Astrocyte (in vitro differentiated cells and primary cell): ENCODE measurements around the gene MAS1. TPM values are rescaled to one million over a fixed set of nuclear protein-coding genes. Genes with fewer than 3 reads are reported as not detected.

ENCODE experiments used
- DNase-seq: peaks from one replicate; pipeline ENCODE4 v3.0.0-alpha.2; 2010; ENCODE audit warnings: low read depth
- FAIRE-seq: peaks from 2 replicates; lab custom pipeline; 2011; peaks lifted over from hg19 to GRCh38; lab: Jason Lieb, UNC
- H2AFZ ChIP-seq: 2 replicates; pipeline ENCODE4 v1.6.0; 2012; ENCODE audit warnings: low read depth, low read length, inconsistent platforms
- H3K27ac ChIP-seq: 2 replicates; pipeline ENCODE4 v1.5.1; 2011; ENCODE audit warnings: low read depth, low read length, inconsistent platforms
- H3K27me3 ChIP-seq: 2 replicates; pipeline ENCODE4 v1.6.0; 2011; ENCODE audit warnings: low read length, inconsistent platforms; ENCODE audit not compliant: insufficient read depth
- H3K36me3 ChIP-seq: 2 replicates; pipeline ENCODE4 v1.5.1; 2011; ENCODE audit warnings: low read length, inconsistent platforms; ENCODE audit not compliant: insufficient read depth
- H3K4me1 ChIP-seq: 2 replicates; pipeline ENCODE4 v1.5.1; 2011; ENCODE audit warnings: low read length, inconsistent platforms; ENCODE audit not compliant: insufficient read depth
- H3K4me2 ChIP-seq: 2 replicates; pipeline ENCODE4 v1.6.0; 2012; ENCODE audit warnings: low read length, inconsistent platforms
- H3K4me3 ChIP-seq: 2 replicates; pipeline ENCODE4 v1.5.1; 2011; ENCODE audit warnings: low read depth, mild to moderate bottlenecking, low read length, inconsistent platforms; ENCODE audit not compliant: insufficient read depth
- H3K79me2 ChIP-seq: 2 replicates; pipeline ENCODE4 v1.6.0; 2012; ENCODE audit warnings: mild to moderate bottlenecking, low read length, inconsistent platforms; ENCODE audit not compliant: insufficient read depth
- H3K9ac ChIP-seq: 2 replicates; pipeline ENCODE4 v1.6.0; 2012; ENCODE audit warnings: mild to moderate bottlenecking, low read length, inconsistent platforms
- H3K9me3 ChIP-seq: 2 replicates; pipeline ENCODE4 v1.5.1; 2012; ENCODE audit warnings: low read depth, mild to moderate bottlenecking, low read length, inconsistent platforms; ENCODE audit not compliant: insufficient read depth
- H4K20me1 ChIP-seq: 2 replicates; pipeline ENCODE4 v1.6.0; 2012; ENCODE audit warnings: low read length, inconsistent platforms; ENCODE audit not compliant: insufficient read depth
- H3K27ac Mint-ChIP-seq: one replicate; pipeline ENCODE4 v1.8.0; 2021; ENCODE audit warnings: mild to moderate bottlenecking, mixed read lengths; ENCODE audit not compliant: unreplicated experiment
- H3K27me3 Mint-ChIP-seq: one replicate; pipeline ENCODE4 v1.8.0; 2021; ENCODE audit warnings: low read depth, mixed read lengths; ENCODE audit not compliant: unreplicated experiment
- H3K36me3 Mint-ChIP-seq: one replicate; pipeline ENCODE4 v1.8.0; 2021; ENCODE audit warnings: low read depth, mixed read lengths; ENCODE audit not compliant: unreplicated experiment
- H3K4me1 Mint-ChIP-seq: one replicate; pipeline ENCODE4 v1.8.0; 2021; ENCODE audit warnings: low read depth, mixed read lengths; ENCODE audit not compliant: unreplicated experiment
- H3K4me3 Mint-ChIP-seq: one replicate; pipeline ENCODE4 v1.8.0; 2021; ENCODE audit warnings: mild to moderate bottlenecking, moderate library complexity, mixed read lengths; ENCODE audit not compliant: unreplicated experiment
- H3K9me3 Mint-ChIP-seq: one replicate; pipeline ENCODE4 v1.8.0; 2021; ENCODE audit warnings: mild to moderate bottlenecking, mixed read lengths; ENCODE audit not compliant: unreplicated experiment
- CTCF ChIP-seq: IDR thresholded peaks from 2 replicates; pipeline ENCODE4 v1.5.1; 2011; ENCODE audit warnings: low read depth, mild to moderate bottlenecking, inconsistent platforms, low read length, moderate library complexity; ENCODE audit not compliant: insufficient read depth
- EZH2 ChIP-seq: IDR thresholded peaks from 2 replicates; pipeline ENCODE4 v1.6.1; 2012; ENCODE audit warnings: mild to moderate bottlenecking, low read length, inconsistent platforms; ENCODE audit not compliant: insufficient read depth
- total RNA-seq: library from RNA; stranded (reverse); gene quantifications from 2 replicates; pipeline ENCODE4 v1.2.1, GENCODE V29; 2021

Gene MAS1
- total RNA-seq, 1 donor from 2014 or later = not detected

- no peaks in the 10 kb centered on the region for H3K4me1 Mint-ChIP-seq
- no peak overlapping the region for H3K4me3 Mint-ChIP-seq
- no peaks in the 10 kb centered on the region for H3K9me3 ChIP-seq
- H3K27ac ChIP-seq = no peak overlapping the region
- H3K27me3 ChIP-seq = no peaks in the 10 kb centered on the region
- H3K36me3 Mint-ChIP-seq = no peaks in the 10 kb centered on the region
- no peaks in the 10 kb centered on the region for H4K20me1 ChIP-seq
- H3K9ac ChIP-seq = no peak overlapping the region
- no peaks in the 10 kb centered on the region for H3K79me2 ChIP-seq
- TF ChIP-seq CTCF (no peak), EZH2 (no peak)
- H3K9me3 Mint-ChIP-seq = no peaks in the 10 kb centered on the region
- FAIRE-seq (no peak), DNase-seq (no peak)
- no peak overlapping the region for H3K4me3 ChIP-seq
- no peak overlapping the region for H3K4me2 ChIP-seq
- no peaks in the 10 kb centered on the region for H3K4me1 ChIP-seq
- peaks cover 3% of the 10 kb centered on the region for H3K27me3 Mint-ChIP-seq
- no peaks in the 10 kb centered on the region for H3K36me3 ChIP-seq
- H2AFZ ChIP-seq = no peak overlapping the region
- no peak overlapping the region for H3K27ac Mint-ChIP-seq
Measured at GRCh38 chr6:159854959-159855358, 35.8 kb upstream of the MAS1 start.

DNA sequence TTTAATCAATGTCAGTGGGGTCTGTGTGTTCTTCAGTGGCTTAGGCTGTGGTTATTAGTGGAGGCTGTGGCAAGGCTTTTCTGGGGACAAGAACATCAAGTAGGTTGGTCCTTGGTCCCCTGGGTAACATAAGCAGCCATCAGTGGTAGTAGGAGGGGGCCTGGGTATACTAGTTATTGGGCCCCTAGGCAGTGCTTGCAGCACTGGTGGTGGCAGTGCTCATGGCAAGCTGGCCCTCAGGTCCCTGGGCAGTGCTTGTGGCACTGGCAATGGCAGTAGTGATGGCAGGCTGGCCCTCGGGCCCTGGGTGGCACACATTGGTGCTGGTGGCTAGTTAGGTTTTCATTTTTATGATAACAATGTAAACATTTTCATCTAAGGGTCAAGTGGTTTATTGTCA is 32.5 kb upstream of the MAS1 start:
- Histone ChIP-seq H3K79me2 (no peaks in the 10 kb centered on the region), H3K9ac (no peak overlapping the region), H3K27ac (no peak overlapping the region), H3K4me1 (no peaks in the 10 kb centered on the region), H3K9me3 (no peaks in the 10 kb centered on the region), H3K4me3 (no peak overlapping the region), H4K20me1 (no peaks in the 10 kb centered on the region), H2AFZ (no peak overlapping the region), H3K27me3 (peaks cover 3% of the 10 kb centered on the region), H3K36me3 (no peaks in the 10 kb centered on the region), H3K4me2 (no peak overlapping the region)
- H3K4me3 Mint-ChIP-seq = no peak overlapping the region
- DNase-seq (no peak), FAIRE-seq (no peak)
- H3K36me3 Mint-ChIP-seq = no peaks in the 10 kb centered on the region
- no peaks in the 10 kb centered on the region for H3K9me3 Mint-ChIP-seq
- no peaks in the 10 kb centered on the region for H3K4me1 Mint-ChIP-seq
- H3K27me3 Mint-ChIP-seq = peaks cover 3% of the 10 kb centered on the region
- no peak for TF ChIP-seq CTCF
- TF ChIP-seq EZH2 = no peak
- no peak overlapping the region for H3K27ac Mint-ChIP-seq

- Histone ChIP-seq H4K20me1 (no peaks in the 10 kb centered on the region), H3K27ac (no peak overlapping the region), H2AFZ (no peak overlapping the region), H3K79me2 (no peaks in the 10 kb centered on the region), H3K9me3 (no peaks in the 10 kb centered on the region), H3K4me2 (no peak overlapping the region), H3K4me1 (no peaks in the 10 kb centered on the region), H3K27me3 (peaks cover 3% of the 10 kb centered on the region), H3K4me3 (no peak overlapping the region), H3K9ac (no peak overlapping the region), H3K36me3 (no peaks in the 10 kb centered on the region)
- H3K27me3 Mint-ChIP-seq = peaks cover 4% of the 10 kb centered on the region
- no peak for DNase-seq
- no peak for FAIRE-seq
- H3K9me3 Mint-ChIP-seq = peaks cover 2% of the 10 kb centered on the region
- H3K4me3 Mint-ChIP-seq = no peak overlapping the region
- no peak for TF ChIP-seq CTCF
- no peak for TF ChIP-seq EZH2
- H3K36me3 Mint-ChIP-seq = no peaks in the 10 kb centered on the region
- H3K27ac Mint-ChIP-seq = no peak overlapping the region
- H3K4me1 Mint-ChIP-seq = no peaks in the 10 kb centered on the region
Measured at GRCh38 chr6:159860482-159860881, 30.3 kb upstream of the MAS1 start.
